ENCODE data around the gene RXFP3.
"Not testable (repeated sequence)": the region's sequence is repeated elsewhere in the genome, so short reads cannot be mapped to it uniquely, and the experiment has no call there.

The RXFP3 gene

GRCh38 chr5:33934176-33934575, 2.0 kb upstream of the RXFP3 start:
- no peak for DNase-seq (ENCODE audit: low read depth in 2 of 2, low spot score in 1 of 2)

GRCh38 chr5:33936004-33936380, 194 bp upstream of the RXFP3 start:
- no peak for DNase-seq (ENCODE audit: low read depth in 2 of 2, low spot score in 1 of 2)

GRCh38 chr5:33937017-33937706, 976 bp downstream of the RXFP3 start:
- DNase-seq (ENCODE audit: low read depth in 2 of 2, low spot score in 1 of 2): no peak

DNA sequence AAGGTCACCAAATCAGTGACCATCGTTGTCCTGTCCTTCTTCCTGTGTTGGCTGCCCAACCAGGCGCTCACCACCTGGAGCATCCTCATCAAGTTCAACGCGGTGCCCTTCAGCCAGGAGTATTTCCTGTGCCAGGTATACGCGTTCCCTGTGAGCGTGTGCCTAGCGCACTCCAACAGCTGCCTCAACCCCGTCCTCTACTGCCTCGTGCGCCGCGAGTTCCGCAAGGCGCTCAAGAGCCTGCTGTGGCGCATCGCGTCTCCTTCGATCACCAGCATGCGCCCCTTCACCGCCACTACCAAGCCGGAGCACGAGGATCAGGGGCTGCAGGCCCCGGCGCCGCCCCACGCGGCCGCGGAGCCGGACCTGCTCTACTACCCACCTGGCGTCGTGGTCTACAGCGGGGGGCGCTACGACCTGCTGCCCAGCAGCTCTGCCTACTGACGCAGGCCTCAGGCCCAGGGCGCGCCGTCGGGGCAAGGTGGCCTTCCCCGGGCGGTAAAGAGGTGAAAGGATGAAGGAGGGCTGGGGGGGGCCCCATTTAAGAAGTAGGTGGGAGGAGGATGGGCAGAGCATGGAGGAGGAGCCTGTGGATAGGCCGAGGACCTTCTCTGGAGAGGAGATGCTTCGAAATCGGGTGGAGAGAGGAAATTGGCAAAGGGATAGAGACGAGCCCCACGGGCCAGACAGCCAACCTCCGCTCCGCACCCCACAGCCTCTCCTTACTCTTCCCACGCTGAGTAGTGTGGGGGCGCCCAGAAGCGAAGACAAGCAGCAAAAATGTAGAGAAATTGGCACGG, 1.7 kb downstream of the RXFP3 start:
- no peak for DNase-seq (ENCODE audit: low read depth in 2 of 2, low spot score in 1 of 2)

- no peak for DNase-seq (ENCODE audit: low read depth in 2 of 2, low spot score in 1 of 2)
Measured at GRCh38 chr5:33938507-33938796, 2.3 kb downstream of the RXFP3 start.

DNA sequence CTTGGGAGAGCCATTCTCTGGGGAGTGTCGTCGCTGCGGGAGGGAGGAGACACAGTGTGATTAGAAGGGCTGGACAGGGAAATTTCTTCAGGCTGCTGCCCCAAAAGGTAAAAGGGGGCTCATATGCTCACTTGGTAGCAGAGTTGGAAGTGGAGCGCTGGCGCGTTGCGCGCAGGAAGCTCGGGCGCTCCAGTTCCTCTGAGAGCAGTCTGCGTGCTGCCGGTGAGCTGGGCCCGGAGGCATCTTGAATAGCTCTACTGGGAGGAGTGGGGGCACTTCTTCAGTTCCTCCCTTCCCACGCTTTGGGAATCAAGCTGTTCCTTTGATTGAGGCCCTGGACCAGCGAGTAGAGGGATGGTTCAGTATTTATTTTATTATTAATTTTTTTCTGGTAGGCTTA, 2.7 kb downstream of the RXFP3 start:
- no peak for DNase-seq (ENCODE audit: low read depth in 2 of 2, low spot score in 1 of 2)

- DNase-seq (ENCODE audit: low read depth in 2 of 2, low spot score in 1 of 2): no peak
Measured at GRCh38 chr5:33939556-33940262, 3.5 kb downstream of the RXFP3 start.

DNA sequence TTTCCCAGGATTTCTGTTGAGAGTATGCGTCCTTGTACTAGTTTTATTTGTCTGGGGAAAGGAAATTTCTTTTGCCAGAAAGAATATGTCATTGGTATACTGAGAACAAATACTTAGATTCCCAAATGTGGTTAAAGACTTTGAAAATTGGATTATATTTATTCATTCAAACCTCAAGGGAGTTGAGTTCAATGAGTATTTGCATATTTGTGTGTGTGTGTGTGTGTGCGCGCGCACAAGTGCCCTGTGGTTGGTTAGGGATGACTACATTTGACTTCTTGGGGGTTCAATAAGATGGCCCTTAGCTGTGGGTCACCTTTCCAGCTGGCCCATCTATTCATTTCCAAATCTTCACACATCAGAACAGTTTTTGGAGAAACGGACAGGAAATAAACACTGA, 4.9 kb downstream of the RXFP3 start:
- no peak for DNase-seq (ENCODE audit: low read depth in 2 of 2, low spot score in 1 of 2)

- DNase-seq (ENCODE audit: low read depth in 2 of 2, low spot score in 1 of 2): no peak
Measured at GRCh38 chr5:33944543-33945132, 8.5 kb downstream of the RXFP3 start.

- not testable (repeated sequence) for DNase-seq (ENCODE audit: low read depth in 2 of 2, low spot score in 1 of 2)
Measured at GRCh38 chr5:33952175-33952574, 16.0 kb downstream of the RXFP3 start.

GRCh38 chr5:33957577-33958150, 21.5 kb downstream of the RXFP3 start:
- no peak for DNase-seq (ENCODE audit: low read depth in 2 of 2, low spot score in 1 of 2)

- no peak for DNase-seq (ENCODE audit: low read depth in 2 of 2, low spot score in 1 of 2)
Measured at GRCh38 chr5:33958176-33958575, 22.0 kb downstream of the RXFP3 start.

DNA sequence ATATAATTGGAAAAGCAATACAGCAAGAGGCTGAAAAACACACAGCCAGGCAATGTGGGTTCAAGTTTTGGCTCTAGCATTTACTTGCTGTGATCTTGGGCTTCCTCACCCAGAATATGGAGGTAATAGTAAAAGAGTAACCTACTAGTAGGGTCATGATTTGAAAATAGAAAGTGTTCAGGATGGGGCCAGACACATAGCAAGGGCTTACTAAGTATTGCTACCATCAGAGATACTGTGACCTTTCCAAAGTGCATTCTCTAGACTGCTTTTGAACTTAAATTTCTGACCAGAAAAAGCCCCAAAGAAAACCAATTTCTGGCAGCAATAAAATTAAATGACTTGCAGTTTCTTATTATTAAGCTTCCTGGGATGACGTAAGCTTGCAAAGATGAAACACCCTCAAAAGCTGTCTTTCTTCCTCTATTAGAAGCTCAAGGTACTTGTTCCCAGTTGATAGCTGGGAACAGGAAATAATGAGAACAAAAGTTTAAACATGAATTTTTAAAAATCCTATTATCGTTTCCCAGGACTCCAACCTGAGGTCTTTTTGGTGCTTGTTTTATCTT, 28.0 kb downstream of the RXFP3 start:
- DNase-seq (ENCODE audit: low read depth in 2 of 2, low spot score in 1 of 2): no peak

DNA sequence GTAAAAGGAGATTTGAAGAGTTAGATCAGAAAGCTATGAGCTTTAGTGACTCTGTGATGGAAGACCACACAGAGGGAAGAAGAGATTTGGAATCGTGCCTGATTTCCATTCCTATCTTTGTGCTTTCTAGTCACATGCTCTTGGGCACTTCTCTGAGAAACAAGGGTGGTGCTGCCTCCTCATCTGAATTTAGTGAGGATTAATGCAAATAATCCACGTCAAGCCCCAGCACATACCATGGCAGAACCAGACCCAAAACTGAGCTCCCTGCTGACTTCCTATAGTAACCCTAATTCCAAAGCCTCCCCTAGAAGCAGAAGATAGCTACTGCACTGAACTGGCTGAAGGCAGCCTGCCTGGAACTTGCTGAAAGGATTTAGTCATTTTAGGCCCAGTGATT, 30.6 kb downstream of the RXFP3 start:
- no peak for DNase-seq (ENCODE audit: low read depth in 2 of 2, low spot score in 1 of 2)

DNA sequence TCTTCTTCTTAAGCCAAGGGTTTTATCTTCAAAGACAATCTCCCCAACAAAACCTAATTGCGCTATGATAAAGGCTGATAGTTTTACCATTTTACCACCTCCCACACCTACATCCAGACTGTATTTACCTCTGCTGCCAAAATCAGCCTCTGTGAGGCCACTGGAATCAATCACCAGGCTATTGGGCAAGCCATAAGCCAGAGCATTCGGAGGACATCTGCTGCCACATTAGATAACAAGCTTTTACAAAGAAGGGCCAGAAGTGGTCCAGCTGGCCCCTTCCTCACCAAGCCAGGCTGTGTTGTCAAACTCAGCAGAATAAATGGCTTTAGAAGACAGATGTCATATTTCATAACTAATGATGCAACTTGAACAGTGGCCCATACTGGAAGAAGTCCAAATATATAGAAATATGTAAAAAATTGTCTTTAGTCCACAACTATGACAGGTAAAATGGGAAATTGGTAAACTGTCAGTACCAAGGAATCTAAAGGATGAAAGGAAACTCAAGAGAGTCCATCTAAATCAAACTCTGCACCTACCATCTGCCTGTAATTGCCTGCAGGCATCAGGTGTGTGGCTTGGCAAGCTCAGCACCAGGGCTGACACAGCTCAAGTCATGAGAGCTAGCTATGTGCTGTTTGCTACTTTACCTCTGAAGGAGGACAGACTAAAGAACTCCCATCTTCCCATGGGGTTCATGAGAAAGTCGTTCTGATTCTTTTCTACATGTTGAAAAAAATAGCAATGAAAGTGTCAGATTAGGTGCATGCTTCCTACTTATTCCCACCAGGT, 32.2 kb downstream of the RXFP3 start:
- no peak for DNase-seq (ENCODE audit: low read depth in 2 of 2, low spot score in 1 of 2)

DNA sequence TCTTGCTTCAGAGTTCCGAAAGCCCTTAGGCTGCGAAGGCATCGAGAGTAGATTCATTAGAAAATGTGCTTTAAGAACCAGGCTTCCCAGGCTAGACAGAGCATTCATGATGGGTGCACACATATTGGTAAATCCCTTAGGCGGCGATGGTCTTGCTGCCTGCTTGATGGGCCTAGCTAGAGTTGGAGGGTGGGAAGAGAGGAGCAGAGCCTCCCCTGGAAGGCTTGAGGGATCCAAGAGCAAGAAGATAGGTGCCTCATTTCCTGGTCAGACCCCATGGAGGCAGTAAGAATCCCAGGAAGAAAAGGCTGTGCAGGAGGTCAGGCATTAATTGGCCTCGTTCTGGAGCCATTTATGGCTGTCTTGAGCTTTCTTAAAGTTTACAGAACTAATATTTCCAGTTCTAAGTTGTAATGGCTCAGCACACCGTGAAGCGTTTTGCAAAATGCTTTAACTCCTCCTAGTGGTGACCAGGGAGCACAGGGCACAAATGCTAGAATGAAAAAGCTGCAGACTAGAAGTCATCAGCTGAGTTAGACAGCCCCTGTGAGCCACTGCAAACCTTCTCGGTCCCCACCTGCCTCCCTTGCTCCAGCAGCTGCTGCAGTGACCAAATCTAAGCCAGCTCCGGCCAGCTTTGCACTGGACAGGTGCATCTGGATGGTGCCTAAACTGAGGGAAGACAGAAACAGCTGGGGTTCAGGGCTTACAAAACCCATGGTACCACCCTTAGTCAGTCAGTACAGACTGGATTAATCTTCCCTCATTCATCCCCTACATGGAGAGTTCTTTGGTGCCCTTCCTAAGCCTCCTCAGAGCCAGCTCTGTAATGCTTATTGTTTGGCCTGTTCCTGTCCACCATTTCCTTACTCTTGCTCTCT, 33.6 kb downstream of the RXFP3 start:
- DNase-seq (ENCODE audit: low read depth in 2 of 2, low spot score in 1 of 2): no peak

DNA sequence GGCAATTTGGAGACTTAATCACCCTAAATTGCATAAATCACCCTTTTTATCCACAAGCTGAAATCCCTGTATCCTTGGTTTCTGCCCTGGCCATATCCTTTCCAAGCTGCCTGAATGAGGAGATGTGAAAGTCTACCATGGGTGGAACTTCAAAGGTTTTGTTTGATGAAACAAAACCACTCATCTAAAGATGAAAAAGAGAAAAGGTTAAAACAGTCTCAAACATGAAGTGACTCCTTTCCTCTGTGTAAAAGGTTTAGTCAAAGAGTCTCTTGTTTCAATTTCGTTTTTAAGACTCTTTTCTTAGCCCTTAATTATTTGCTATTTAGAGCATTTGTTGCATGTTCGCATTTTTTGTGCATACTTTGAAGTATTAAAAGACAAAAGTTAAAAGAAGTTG, 37.1 kb downstream of the RXFP3 start:
- no peak for DNase-seq (ENCODE audit: low read depth in 2 of 2, low spot score in 1 of 2)

DNA sequence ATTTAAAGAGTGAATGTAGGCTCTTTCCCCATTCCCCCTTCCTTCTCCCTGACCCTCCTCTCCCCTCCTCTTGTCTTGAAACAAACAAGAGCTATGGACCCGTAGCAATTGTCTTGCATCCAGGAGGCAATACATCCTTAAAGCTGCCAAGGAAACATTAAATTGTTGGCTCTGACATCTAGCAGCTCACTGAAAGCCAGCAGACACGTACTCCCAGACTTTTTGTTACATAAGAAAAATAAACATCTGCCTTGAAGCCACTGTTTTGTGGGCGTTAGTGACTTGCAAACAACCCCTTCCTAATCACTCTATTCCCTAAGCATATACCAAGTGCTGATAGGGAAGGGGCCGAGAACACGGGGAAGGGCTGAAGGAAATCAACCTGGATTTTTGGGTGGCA, 39.7 kb downstream of the RXFP3 start:
- DNase-seq (ENCODE audit: low read depth in 2 of 2, low spot score in 1 of 2): no peak

DNA sequence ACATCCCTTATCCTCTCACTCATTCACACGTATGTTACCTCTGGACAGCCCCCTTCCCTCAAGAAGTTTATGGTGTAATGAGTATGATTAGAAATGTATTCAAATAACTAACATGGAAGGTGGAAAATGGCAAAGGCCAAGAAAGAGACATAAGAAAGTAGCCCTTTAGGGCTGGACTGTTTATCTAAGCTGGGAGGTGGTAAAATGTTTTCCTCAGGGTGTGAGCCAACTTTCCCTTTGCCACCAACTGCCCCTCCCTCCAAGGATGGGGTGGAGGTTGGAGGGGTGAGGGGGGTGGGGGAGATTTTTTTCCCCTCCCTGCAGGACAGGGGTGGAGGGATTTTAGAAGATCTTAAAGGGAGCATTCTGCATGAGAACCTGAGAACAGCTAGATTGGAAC, 40.1 kb downstream of the RXFP3 start:
- DNase-seq (ENCODE audit: low read depth in 2 of 2, low spot score in 1 of 2): no peak

- DNase-seq (ENCODE audit: low read depth in 2 of 2, low spot score in 1 of 2): no peak
Measured at GRCh38 chr5:33978306-33978705, 42.1 kb downstream of the RXFP3 start.
